ENCODE results near the gene IRF3.

Gene IRF3

DNA sequence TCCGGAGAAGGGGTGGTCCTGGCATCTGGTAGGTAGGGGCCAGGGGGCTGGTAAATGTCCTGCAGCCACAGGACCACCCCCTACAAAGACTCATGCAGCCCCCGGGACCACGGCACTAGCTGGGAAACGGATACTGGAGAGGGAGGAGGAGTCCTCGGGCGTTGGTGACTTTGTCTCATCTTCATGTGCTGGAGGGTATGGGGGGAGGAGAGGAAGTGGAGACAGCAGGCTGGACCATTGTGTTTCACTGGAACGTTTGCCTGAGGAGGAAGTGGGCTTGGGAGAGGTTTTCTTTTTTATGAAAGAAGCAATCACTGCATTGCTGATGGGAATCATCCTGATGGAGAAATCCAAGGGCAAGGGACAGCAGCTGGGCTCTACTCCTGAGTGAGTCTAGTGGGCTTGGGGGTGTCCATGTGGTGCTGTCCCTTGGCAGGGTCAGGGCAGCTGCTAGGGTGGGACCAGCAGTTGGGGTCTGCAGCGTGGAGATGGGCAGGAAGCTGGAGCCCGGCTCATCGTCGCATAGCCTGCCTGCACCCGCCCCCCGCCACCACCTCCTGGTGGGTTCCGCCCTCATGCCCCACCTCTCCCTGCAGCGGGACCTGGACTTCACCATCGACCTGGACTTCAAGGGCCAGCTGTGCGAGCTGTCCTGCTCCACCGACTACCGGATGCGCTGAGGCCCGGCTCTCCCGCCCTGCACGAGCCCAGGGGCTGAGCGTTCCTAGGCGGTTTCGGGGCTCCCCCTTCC lies 22.1 kb upstream of the IRF3 start:
- TF ChIP-seq ZBTB7A (IDR thresholded peaks at IDR 0.05; ENCODE audit: low read depth) (no peak), TEAD4 (IDR thresholded peaks at IDR 0.05) (no peak), TAF1 (IDR thresholded peaks at IDR 0.05; ENCODE audit: low read depth) (no peak), NFIC (IDR thresholded peaks at IDR 0.05) (no peak), EGR1 (IDR thresholded peaks at IDR 0.05) (no peak), CEBPB (IDR thresholded peaks at IDR 0.05) (no peak), YY1 (IDR thresholded peaks at IDR 0.05; ENCODE audit: low read depth) (no peak), FOXM1 (IDR thresholded peaks at IDR 0.05; ENCODE audit: borderline replicate concordance, low read depth) (no peak)
- TF ChIP-seq, protein P1, sequence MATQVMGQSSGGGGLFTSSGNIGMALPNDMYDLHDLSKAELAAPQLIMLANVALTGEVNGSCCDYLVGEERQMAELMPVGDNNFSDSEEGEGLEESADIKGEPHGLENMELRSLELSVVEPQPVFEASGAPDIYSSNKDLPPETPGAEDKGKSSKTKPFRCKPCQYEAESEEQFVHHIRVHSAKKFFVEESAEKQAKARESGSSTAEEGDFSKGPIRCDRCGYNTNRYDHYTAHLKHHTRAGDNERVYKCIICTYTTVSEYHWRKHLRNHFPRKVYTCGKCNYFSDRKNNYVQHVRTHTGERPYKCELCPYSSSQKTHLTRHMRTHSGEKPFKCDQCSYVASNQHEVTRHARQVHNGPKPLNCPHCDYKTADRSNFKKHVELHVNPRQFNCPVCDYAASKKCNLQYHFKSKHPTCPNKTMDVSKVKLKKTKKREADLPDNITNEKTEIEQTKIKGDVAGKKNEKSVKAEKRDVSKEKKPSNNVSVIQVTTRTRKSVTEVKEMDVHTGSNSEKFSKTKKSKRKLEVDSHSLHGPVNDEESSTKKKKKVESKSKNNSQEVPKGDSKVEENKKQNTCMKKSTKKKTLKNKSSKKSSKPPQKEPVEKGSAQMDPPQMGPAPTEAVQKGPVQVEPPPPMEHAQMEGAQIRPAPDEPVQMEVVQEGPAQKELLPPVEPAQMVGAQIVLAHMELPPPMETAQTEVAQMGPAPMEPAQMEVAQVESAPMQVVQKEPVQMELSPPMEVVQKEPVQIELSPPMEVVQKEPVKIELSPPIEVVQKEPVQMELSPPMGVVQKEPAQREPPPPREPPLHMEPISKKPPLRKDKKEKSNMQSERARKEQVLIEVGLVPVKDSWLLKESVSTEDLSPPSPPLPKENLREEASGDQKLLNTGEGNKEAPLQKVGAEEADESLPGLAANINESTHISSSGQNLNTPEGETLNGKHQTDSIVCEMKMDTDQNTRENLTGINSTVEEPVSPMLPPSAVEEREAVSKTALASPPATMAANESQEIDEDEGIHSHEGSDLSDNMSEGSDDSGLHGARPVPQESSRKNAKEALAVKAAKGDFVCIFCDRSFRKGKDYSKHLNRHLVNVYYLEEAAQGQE (IDR thresholded peaks at IDR 0.05; ENCODE audit: low read depth), result no peak
- TF ChIP-seq, protein P2, sequence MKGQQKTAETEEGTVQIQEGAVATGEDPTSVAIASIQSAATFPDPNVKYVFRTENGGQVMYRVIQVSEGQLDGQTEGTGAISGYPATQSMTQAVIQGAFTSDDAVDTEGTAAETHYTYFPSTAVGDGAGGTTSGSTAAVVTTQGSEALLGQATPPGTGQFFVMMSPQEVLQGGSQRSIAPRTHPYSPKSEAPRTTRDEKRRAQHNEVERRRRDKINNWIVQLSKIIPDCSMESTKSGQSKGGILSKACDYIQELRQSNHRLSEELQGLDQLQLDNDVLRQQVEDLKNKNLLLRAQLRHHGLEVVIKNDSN (IDR thresholded peaks at IDR 0.05), result no peak
- TF ChIP-seq, protein P3, sequence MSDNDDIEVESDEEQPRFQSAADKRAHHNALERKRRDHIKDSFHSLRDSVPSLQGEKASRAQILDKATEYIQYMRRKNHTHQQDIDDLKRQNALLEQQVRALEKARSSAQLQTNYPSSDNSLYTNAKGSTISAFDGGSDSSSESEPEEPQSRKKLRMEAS (IDR thresholded peaks at IDR 0.05), result no peak

DNA sequence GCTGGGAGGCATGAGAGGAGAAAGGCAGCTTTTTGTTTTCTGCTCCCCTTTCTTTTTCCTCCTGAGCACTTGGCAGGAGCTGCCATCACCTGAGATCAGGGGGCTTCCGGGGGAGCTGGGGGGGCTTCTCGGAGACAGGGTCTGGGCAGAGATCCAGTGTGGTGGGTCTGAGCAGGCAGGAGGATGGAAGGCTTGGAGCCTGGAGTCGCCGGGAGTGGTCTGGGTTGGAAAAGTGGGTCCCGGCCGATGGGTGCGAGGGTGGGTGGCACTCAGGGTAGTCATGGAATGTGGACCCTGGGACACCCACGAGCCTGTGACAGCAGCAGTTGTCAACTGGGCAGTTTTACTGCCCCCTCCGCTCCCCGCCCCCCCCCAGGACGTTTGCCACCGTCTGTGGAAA lies 21.5 kb upstream of the IRF3 start:
- TF ChIP-seq TCF12 (IDR thresholded peaks at IDR 0.05; ENCODE audit: low read depth) (no peak), NFIC (IDR thresholded peaks at IDR 0.05) (no peak), RAD21 (IDR thresholded peaks at IDR 0.05; ENCODE audit: low read depth) (no peak), EP300 (IDR thresholded peaks at IDR 0.05; ENCODE audit: borderline replicate concordance) (no peak), TAF1 (IDR thresholded peaks at IDR 0.05; ENCODE audit: low read depth) (no peak), EGR1 (IDR thresholded peaks at IDR 0.05) (no peak), TEAD4 (IDR thresholded peaks at IDR 0.05) (no peak)
- TF ChIP-seq, protein P2 (IDR thresholded peaks at IDR 0.05), result no peak

DNA sequence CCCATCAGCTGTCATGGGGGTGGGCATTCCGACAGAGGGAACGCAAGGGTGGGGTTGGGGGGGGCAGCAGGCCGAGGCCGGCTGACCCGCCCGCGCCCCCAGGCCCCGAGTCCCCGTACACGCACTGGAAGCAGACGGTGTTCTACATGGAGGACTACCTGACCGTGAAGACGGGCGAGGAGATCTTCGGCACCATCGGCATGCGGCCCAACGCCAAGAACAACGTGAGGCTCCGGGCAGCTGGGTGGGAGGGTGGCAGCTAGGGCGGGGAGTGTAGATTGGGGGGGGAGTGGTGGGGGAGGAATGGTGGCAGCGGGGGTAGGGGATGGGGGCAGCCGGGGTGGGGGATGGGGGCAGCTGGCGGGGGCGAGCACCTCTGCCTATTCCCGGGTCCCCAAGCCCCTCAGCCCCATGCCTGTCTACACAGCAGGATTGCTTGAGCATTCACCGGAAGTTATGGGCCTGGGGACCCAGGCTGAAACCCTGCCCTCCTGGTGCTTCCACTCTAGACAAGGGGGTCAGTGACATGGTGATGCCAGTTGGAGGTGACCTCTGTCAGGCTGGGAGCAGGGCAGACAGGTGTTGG lies 20.9 kb upstream of the IRF3 start:
- TF ChIP-seq CEBPB (IDR thresholded peaks at IDR 0.05), result no peak
- TF ChIP-seq, protein P2 (IDR thresholded peaks at IDR 0.05), result no peak
- no peak for TF ChIP-seq EGR1 (IDR thresholded peaks at IDR 0.05)
- no peak for TF ChIP-seq RAD21 (IDR thresholded peaks at IDR 0.05; ENCODE audit: low read depth)
- no peak for TF ChIP-seq TAF1 (IDR thresholded peaks at IDR 0.05; ENCODE audit: low read depth)
- TF ChIP-seq CREB1 (IDR thresholded peaks at IDR 0.05; ENCODE audit: low read depth), result no peak
- no peak for TF ChIP-seq EP300 (IDR thresholded peaks at IDR 0.05; ENCODE audit: borderline replicate concordance)
- TF ChIP-seq NFIC (IDR thresholded peaks at IDR 0.05), result no peak

DNA sequence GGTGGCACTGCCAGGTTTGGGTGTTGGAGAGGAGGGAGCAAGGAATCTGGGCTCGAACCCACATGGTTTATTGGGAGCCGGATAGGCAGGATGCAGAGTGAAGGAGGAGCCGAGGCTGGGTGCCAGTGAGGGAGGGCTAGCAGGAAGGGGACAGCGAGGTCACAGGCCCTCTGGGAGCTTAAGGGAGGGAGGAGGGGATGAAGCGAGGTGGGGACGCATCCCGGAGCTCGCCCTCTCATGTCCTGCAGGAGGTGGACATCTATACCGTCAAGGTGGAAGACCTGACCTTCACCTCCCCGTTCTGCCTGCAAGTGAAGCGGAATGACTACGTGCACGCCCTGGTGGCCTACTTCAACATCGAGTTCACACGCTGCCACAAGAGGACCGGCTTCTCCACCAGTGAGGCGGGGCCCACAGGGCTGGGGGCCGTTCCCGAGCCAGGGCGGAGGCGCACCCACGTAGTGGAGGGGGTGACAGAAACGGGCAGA lies 20.2 kb upstream of the IRF3 start:
- TF ChIP-seq CEBPB (IDR thresholded peaks at IDR 0.05) (no peak), YY1 (IDR thresholded peaks at IDR 0.05; ENCODE audit: low read depth) (no peak), FOXM1 (IDR thresholded peaks at IDR 0.05; ENCODE audit: borderline replicate concordance, low read depth) (no peak), EP300 (IDR thresholded peaks at IDR 0.05; ENCODE audit: borderline replicate concordance) (no peak), RAD21 (IDR thresholded peaks at IDR 0.05; ENCODE audit: low read depth) (no peak), ZBTB7A (IDR thresholded peaks at IDR 0.05; ENCODE audit: low read depth) (no peak), TAF1 (IDR thresholded peaks at IDR 0.05; ENCODE audit: low read depth) (no peak), NFIC (IDR thresholded peaks at IDR 0.05) (no peak), EGR1 (IDR thresholded peaks at IDR 0.05) (no peak), TEAD4 (IDR thresholded peaks at IDR 0.05) (no peak)
- TF ChIP-seq, protein P1 (IDR thresholded peaks at IDR 0.05; ENCODE audit: low read depth), result no peak

DNA sequence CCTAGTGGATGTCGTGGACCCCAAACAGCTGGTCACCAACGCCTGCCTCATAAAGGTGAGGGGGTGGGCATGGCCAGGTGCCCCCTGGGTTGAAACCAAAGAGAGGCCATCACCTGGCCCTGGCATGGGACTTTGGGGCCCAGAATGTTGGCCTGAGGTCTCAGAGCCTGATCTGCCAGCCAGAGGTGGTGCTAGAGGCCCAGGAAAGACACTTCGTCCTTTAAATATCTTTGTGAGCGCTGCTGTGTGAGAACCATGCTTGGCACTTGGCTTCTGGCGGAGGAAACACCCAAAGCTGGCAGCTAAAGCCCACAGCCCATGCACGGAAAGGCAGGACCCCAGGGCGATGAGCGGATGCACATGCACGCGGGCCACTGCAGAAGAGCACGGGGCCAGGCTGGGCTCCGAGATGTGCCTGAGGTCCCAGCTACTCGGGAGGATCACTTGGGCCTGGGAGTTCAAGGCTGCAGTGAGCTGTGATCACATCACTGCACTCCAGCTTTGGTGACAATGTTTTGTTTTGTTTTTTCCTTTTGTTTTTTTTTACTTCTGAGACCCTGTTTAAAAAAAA lies 19.4 kb upstream of the IRF3 start:
- no peak for TF ChIP-seq EP300 (IDR thresholded peaks at IDR 0.05; ENCODE audit: borderline replicate concordance)
- no peak for TF ChIP-seq CREB1 (IDR thresholded peaks at IDR 0.05; ENCODE audit: low read depth)
- TF ChIP-seq, protein P3 (IDR thresholded peaks at IDR 0.05), result no peak
- TF ChIP-seq EGR1 (IDR thresholded peaks at IDR 0.05), result no peak
- no peak for TF ChIP-seq RAD21 (IDR thresholded peaks at IDR 0.05; ENCODE audit: low read depth)
- no peak for TF ChIP-seq ZBTB7A (IDR thresholded peaks at IDR 0.05; ENCODE audit: low read depth)
- no peak for TF ChIP-seq FOXM1 (IDR thresholded peaks at IDR 0.05; ENCODE audit: borderline replicate concordance, low read depth)
- no peak for TF ChIP-seq TCF12 (IDR thresholded peaks at IDR 0.05; ENCODE audit: low read depth)
- TF ChIP-seq TEAD4 (IDR thresholded peaks at IDR 0.05), result no peak
- no peak for TF ChIP-seq TAF1 (IDR thresholded peaks at IDR 0.05; ENCODE audit: low read depth)
- TF ChIP-seq, protein P2 (IDR thresholded peaks at IDR 0.05), result no peak
